Coronary artery (tissue), 2 donors: ENCODE measurements around the gene CORO6.

Experiments used
- DNase-seq: peaks from one replicate; pipeline ENCODE4 v3.0.0-alpha.2; 2017; ENCODE audit warnings: low spot score
- H3K27ac ChIP-seq, 2 donors: fragments of 200-600 bp; sonication (generic); one replicate each; pipeline ENCODE4 v1.5.1; 2016 to 2019
- H3K4me3 ChIP-seq: fragments of 200-600 bp; sonication (generic); 2 replicates; pipeline ENCODE4 v1.5.1; 2016; ENCODE audit warnings: mild to moderate bottlenecking, moderate library complexity
- TF ChIP-seq, protein P1 (sequence below): fragments of 200-600 bp; sonication (generic); IDR thresholded peaks from one replicate; pipeline ENCODE4 v1.5.1; 2019; ENCODE audit warnings: antibody characterized with exemption

The CORO6 gene

DNA sequence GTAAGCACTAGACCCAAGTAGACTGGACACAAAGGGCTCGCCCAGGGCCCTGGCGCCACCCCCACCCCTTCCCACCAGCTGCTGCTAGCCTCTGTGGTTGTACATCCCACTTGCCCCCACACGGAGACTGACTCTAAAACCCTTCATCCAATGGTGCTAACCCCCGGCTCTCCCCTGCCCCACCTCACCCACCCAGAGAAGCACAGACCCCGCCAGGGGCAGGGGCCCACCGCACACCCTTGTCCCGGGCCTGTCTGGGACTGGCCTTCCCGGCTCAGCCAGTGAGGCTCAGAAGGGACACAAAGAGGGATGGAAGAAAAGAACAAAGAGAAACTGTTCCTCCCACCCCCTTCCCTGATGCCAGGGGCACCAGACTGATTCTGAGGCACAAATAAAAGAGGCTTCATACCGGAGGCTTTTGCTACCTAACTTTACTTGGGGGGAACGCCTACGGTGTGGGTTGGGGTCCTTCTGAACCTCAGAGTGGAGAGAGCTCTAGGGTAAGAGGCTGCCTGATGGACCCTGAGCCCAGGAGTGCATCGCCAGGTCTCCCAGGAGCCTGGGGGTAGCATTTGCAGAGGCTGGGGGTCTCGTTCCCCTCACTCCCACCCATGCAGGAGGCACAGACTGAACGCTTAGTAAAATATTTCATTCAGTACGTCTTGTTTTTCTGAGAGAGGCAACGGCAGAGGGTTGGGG lies 8.2 kb downstream of the CORO6 start:
- Histone ChIP-seq H3K27ac (peak overlapping the region in 1 of 2 donors; percentile 29), H3K4me3 (peak overlapping the region; percentile 68)
- DNase-seq = no peak
- TF ChIP-seq, protein P1, sequence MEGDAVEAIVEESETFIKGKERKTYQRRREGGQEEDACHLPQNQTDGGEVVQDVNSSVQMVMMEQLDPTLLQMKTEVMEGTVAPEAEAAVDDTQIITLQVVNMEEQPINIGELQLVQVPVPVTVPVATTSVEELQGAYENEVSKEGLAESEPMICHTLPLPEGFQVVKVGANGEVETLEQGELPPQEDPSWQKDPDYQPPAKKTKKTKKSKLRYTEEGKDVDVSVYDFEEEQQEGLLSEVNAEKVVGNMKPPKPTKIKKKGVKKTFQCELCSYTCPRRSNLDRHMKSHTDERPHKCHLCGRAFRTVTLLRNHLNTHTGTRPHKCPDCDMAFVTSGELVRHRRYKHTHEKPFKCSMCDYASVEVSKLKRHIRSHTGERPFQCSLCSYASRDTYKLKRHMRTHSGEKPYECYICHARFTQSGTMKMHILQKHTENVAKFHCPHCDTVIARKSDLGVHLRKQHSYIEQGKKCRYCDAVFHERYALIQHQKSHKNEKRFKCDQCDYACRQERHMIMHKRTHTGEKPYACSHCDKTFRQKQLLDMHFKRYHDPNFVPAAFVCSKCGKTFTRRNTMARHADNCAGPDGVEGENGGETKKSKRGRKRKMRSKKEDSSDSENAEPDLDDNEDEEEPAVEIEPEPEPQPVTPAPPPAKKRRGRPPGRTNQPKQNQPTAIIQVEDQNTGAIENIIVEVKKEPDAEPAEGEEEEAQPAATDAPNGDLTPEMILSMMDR = no peak

DNA sequence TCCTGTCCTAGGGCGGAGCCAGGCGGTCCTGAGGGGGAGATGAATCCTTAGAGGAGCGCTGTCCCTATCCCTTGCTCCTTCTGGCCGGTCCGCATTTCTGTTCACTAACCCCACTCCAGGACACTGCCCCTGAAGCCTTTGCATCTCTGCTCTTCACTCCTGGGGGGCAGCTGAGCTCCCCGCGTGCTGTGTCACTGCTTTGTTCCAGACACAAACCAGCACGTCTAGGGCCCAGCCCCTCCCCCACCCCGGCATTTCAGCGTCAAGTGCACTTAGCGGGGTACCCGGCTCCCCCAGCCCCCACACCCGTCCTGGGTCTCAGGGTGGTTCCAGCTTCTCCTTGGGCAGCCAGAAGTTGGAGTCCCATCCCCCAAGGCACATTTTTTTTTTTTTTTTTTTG lies 8.9 kb downstream of the CORO6 start:
- no peak for DNase-seq
- Histone ChIP-seq H3K27ac (peak overlapping the region in 1 of 2 donors; percentile 80), H3K4me3 (peak overlapping the region; percentile 66)
- TF ChIP-seq, protein P1 = no peak

DNA sequence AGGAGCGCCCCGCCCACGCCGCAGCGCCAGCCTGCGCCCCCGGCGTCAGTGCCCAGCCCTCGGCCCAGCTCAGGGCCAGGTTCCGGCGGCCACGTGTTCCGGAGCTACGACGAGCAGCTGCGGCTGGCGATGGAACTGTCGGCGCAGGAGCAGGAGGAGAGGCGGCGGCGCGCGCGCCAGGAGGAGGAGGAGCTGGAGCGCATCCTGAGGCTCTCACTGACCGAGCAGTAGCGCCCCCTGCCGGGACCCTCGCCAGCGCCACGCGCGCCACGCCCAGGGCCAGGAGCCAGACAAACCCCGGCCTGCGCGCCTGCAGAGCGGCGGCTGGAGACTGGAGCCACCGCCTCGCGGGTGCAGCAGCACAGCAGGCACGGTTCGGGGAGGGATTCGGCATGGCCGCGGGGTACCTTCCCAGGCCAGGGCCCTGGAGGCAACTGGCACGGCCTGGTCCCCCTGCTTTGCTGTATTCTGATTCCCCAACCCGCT lies 9.3 kb downstream of the CORO6 start:
- H3K4me3 ChIP-seq = peak overlapping the region; percentile 66

DNA sequence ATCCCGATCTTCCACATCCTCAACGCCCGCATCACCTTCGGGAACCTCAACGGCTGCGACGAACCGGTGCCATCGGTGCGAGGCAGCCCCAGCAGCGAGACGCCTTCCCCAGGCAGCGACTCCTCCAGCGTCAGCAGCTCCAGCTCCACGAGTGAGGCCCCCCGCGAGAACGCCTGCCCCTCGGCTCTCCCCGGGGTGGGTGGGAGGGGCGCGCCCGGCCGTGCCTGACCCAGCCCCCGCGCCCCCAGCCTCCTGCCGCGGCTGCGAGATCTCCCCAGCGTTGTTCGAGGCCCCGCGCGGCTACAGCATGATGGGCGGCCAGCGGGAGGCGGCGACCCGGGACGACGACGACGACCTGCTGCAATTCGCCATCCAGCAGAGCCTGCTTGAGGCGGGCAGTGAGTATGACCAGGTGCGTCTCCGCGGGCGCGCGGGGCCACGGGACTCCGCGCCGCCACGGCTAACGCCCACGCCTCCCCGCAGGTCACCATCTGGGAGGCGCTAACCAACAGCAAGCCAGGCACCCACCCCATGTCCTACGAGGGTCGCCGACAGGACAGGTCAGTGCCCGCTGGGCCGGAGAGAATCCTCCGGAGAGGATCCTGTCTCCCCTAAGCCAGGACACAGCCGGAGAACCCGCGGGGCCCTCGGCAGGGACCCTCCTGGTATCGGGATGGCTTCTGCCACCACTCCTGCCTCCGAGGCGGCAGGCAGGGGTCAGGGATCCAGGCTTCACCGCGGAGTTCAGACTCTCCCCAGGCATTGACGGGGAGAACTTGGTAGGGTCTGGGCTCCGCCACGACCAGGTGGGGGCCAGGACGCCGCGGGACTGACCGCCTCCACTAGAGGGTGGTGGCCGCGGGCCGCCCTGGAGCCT lies 10.1 kb downstream of the CORO6 start:
- peak overlapping the region; percentile 23 to 80 for H3K27ac ChIP-seq
- DNase-seq = peak; percentile 78
- TF ChIP-seq, protein P1 = no peak
- peak overlapping the region; percentile 66 for H3K4me3 ChIP-seq

More for the DNA sequence above, 9.3 kb downstream of the CORO6 start:
- peak; percentile 92 for DNase-seq
- TF ChIP-seq, protein P1 = peak; percentile 84
- H3K27ac ChIP-seq = peak overlapping the region; percentile 23 to 80

- Histone ChIP-seq H3K4me3 (no peak overlapping the region), H3K27ac (no peak overlapping the region)
- TF ChIP-seq, protein P1 = no peak
- no peak for DNase-seq
Observed at GRCh38 chr17:29612094-29612403, 10.7 kb downstream of the CORO6 start.

- DNase-seq = no peak
- TF ChIP-seq, protein P1 = no peak
- H3K4me3 ChIP-seq = no peak overlapping the region
- no peak overlapping the region for H3K27ac ChIP-seq
Observed at GRCh38 chr17:29611351-29612093, 11.2 kb downstream of the CORO6 start.
